Colonic mucosa (tissue), 4 donors: ENCODE data around the gene ZNF516. TPM values are rescaled to one million over a fixed set of nuclear protein-coding genes. Genes with fewer than 3 reads are reported as not detected.
A peak's percentile ranks its signal among the peaks of the same experiment; 100 is the strongest.

ENCODE experiments used
- DNase-seq: peaks from one replicate; pipeline ENCODE4 v3.0.0-alpha.2; 2020
- H3K27ac ChIP-seq: fragments of 200-600 bp; one replicate; pipeline ENCODE4 v1.8.0; 2021
- H3K27me3 ChIP-seq: fragments of 200-600 bp; one replicate; pipeline ENCODE4 v1.8.0; 2021
- H3K36me3 ChIP-seq: fragments of 200-600 bp; one replicate; pipeline ENCODE4 v1.8.0; 2021
- H3K4me1 ChIP-seq: fragments of 200-600 bp; one replicate; pipeline ENCODE4 v1.8.0; 2021; ENCODE audit warnings: mild to moderate bottlenecking
- H3K4me3 ChIP-seq: fragments of 200-600 bp; one replicate; pipeline ENCODE4 v1.8.0; 2021
- H3K9ac ChIP-seq, 2 donors: one replicate each; pipeline ENCODE4 v1.7.0; 2013; ENCODE audit warnings: control low read depth in 2 of 2, low read depth in 2 of 2, low read length in 2 of 2
- H3K9me3 ChIP-seq: fragments of 200-600 bp; one replicate; pipeline ENCODE4 v1.8.0; 2021
- intact Hi-C: fragments of 100-400 bp; cut with DNase I; formaldehyde crosslinking; loops from one replicate; pipeline ENCODE4 v1.14.1; 2022
- total RNA-seq, 2 donors: library from RNA; stranded (reverse); fragmentation: NEBNext Ultra II Directional in 1 of 2; extraction: Animal tissue kit (Norgen Biotek cat#: 25700) in 1 of 2; gene quantifications; one replicate each; pipeline ENCODE4 v1.2.1, GENCODE V29; 2021
- TF ChIP-seq, protein P1 (sequence below): fragments of 200-600 bp; IDR thresholded peaks from one replicate; pipeline ENCODE4 v1.8.0; 2022; ENCODE audit warnings: antibody characterized with exemption, mild to moderate bottlenecking
- donor health status: healthy.
- donor health status: DM: no; HTN: no; CAD: no.
- donor health status: DM: no; HTN: no; CAD: no.

ZNF516 gene
- total RNA-seq, 2 donors from 2014 or later, result 15.2 to 21.3 TPM

GRCh38 chr18:76462326-76462694, 32.7 kb downstream of the ZNF516 start:
- no peaks in the 10 kb centered on the region for H3K27me3 ChIP-seq
- H3K4me1 ChIP-seq, result no peaks in the 10 kb centered on the region
- no peak overlapping the region for H3K4me3 ChIP-seq
- intact Hi-C loops, result no loop called here
- DNase-seq, result no peak
- TF ChIP-seq, protein P1, sequence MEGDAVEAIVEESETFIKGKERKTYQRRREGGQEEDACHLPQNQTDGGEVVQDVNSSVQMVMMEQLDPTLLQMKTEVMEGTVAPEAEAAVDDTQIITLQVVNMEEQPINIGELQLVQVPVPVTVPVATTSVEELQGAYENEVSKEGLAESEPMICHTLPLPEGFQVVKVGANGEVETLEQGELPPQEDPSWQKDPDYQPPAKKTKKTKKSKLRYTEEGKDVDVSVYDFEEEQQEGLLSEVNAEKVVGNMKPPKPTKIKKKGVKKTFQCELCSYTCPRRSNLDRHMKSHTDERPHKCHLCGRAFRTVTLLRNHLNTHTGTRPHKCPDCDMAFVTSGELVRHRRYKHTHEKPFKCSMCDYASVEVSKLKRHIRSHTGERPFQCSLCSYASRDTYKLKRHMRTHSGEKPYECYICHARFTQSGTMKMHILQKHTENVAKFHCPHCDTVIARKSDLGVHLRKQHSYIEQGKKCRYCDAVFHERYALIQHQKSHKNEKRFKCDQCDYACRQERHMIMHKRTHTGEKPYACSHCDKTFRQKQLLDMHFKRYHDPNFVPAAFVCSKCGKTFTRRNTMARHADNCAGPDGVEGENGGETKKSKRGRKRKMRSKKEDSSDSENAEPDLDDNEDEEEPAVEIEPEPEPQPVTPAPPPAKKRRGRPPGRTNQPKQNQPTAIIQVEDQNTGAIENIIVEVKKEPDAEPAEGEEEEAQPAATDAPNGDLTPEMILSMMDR, result no peak
- no peak overlapping the region for H3K27ac ChIP-seq
- H3K9me3 ChIP-seq, result no peaks in the 10 kb centered on the region
- H3K36me3 ChIP-seq, result no peaks in the 10 kb centered on the region
- H3K9ac ChIP-seq, result no peak overlapping the region

- TF ChIP-seq, protein P1, result no peak
- Histone ChIP-seq H3K9ac (no peak overlapping the region), H3K36me3 (no peaks in the 10 kb centered on the region), H3K4me1 (no peaks in the 10 kb centered on the region), H3K27ac (no peak overlapping the region), H3K4me3 (no peak overlapping the region), H3K27me3 (no peaks in the 10 kb centered on the region), H3K9me3 (no peaks in the 10 kb centered on the region)
- no peak for DNase-seq
- intact Hi-C loops, result no loop called here
These were observed 33.2 kb downstream of the ZNF516 start for GRCh38 chr18:76461692-76462325.

GRCh38 chr18:76461148-76461547, 33.9 kb downstream of the ZNF516 start:
- Histone ChIP-seq H3K4me1 (no peaks in the 10 kb centered on the region), H3K4me3 (no peak overlapping the region), H3K9me3 (no peaks in the 10 kb centered on the region), H3K36me3 (no peaks in the 10 kb centered on the region), H3K9ac (no peak overlapping the region), H3K27me3 (no peaks in the 10 kb centered on the region), H3K27ac (no peak overlapping the region)
- TF ChIP-seq, protein P1, result no peak
- intact Hi-C loops, result no loop called here
- DNase-seq, result no peak

DNA sequence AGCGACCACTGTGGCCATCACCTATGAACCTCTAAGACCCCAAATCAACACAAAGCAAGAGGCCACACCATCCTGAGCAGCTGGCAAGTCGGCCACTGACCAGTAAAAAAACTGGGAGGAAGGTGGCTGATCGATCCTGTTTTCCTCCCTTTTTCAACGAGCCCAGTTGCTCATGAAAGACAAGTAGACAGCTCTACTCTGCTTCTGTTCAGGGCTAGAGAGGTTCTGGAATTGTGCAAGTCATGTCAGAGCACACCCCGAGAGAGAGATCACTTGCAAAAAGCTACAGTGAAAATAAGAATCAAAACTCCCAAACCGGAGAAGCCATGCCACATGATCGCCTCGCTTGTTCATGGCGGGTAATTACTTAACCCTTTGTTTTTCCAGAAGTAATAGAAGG, 34.6 kb downstream of the ZNF516 start:
- H3K27me3 ChIP-seq, result no peaks in the 10 kb centered on the region
- H3K4me1 ChIP-seq, result no peaks in the 10 kb centered on the region
- no peak overlapping the region for H3K27ac ChIP-seq
- peak overlapping the region in 1 of 2 donors; percentile 1 for H3K9ac ChIP-seq
- intact Hi-C loops, result no loop called here
- no peaks in the 10 kb centered on the region for H3K36me3 ChIP-seq
- TF ChIP-seq, protein P1, result no peak
- no peak for DNase-seq
- H3K9me3 ChIP-seq, result no peaks in the 10 kb centered on the region
- no peak overlapping the region for H3K4me3 ChIP-seq

DNA sequence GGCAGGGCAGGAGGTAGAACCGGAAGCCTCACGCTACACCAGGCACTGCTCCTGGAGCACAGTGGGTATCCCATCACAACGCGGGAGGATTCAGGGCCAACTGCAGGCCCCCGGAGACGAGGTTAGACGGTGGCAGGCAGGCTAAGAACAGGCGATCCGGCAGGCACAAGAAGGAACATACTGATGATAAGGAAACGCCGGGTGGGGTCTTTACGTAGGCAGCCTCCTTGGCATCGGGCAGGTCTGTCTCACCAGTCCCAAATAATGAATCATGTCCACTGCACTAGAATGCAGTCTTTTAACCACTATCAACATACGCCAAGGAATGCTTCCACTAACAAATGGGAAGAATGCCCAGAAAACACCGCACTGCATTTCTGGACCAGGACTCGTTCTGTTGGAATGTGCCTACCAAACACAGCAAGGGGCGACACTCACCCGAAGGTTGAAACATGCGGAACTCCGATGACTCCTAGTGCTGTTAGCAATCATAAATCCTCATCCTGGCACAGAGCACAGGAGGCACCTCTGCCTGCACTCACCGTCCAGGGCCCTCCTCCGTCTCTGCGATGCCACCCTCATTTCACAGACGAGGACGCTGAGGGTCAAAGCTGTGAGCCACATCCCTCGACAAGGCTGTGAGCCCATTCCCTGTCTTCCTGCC, 35.2 kb downstream of the ZNF516 start:
- DNase-seq, result no peak
- TF ChIP-seq, protein P1, result no peak
- no peak overlapping the region for H3K27ac ChIP-seq
- no peak overlapping the region for H3K4me3 ChIP-seq
- no peaks in the 10 kb centered on the region for H3K9me3 ChIP-seq
- intact Hi-C loops, result no loop called here
- no peaks in the 10 kb centered on the region for H3K27me3 ChIP-seq
- no peaks in the 10 kb centered on the region for H3K36me3 ChIP-seq
- H3K9ac ChIP-seq, result no peak overlapping the region
- H3K4me1 ChIP-seq, result no peaks in the 10 kb centered on the region
